ENCODE results near the gene MOB1A.

DNA sequence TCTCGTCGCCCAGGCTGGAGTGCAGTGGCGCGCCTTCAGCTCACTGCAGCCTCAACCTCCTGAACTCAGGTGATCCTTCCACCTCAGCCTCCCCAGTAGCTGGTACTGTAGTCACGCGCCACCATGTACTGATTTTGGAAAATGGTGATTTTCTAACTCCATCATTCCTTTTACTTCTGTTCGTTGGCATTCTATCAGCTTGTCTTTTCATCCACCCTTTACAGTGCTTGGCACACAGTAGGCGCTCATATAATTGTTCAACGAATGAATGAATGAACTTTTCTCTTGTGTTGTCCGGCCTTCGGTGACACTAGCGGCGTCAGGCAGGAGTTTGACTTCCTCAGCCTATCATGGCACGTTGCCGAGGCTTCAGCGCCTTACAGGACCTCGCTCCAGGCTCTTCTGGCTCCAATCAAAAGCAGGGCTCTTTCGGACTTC lies 19.4 kb upstream of the MOB1A start:
- TF ChIP-seq, protein P1, sequence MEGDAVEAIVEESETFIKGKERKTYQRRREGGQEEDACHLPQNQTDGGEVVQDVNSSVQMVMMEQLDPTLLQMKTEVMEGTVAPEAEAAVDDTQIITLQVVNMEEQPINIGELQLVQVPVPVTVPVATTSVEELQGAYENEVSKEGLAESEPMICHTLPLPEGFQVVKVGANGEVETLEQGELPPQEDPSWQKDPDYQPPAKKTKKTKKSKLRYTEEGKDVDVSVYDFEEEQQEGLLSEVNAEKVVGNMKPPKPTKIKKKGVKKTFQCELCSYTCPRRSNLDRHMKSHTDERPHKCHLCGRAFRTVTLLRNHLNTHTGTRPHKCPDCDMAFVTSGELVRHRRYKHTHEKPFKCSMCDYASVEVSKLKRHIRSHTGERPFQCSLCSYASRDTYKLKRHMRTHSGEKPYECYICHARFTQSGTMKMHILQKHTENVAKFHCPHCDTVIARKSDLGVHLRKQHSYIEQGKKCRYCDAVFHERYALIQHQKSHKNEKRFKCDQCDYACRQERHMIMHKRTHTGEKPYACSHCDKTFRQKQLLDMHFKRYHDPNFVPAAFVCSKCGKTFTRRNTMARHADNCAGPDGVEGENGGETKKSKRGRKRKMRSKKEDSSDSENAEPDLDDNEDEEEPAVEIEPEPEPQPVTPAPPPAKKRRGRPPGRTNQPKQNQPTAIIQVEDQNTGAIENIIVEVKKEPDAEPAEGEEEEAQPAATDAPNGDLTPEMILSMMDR (conservative IDR thresholded peaks at IDR 0.05; ENCODE audit: low read length) = no peak
- TF ChIP-seq EZH2phosphoT487 (IDR thresholded peaks at IDR 0.05; ENCODE audit: borderline replicate concordance, low read depth, low read length) = no peak

All from OCI-LY7 (cell line).